Stimulated activated CD4-positive, alpha-beta T cell treated with anti-CD3 and anti-CD28 coated beads, Interleukin-1b, Interleukin-23, amount 100 ng/mL, for 1 hour (primary cell): Measurements from ENCODE around the gene SLC26A6.

Source experiments
- DNase-seq, 2 donors: peaks; one replicate each; pipeline ENCODE4 v3.0.0-alpha.2; 2020; ENCODE audit warnings: low read depth in 2 of 2

SLC26A6 gene

GRCh38 chr3:48661501-48662144 lies 26.4 kb upstream of the SLC26A6 start:
- DNase-seq = peak; percentile 36 to 62

- DNase-seq = no peak
Measured at GRCh38 chr3:48660800-48661400, 25.6 kb upstream of the SLC26A6 start.

GRCh38 chr3:48656841-48657281 lies 21.6 kb upstream of the SLC26A6 start:
- no peak for DNase-seq

- DNase-seq = peak; percentile 59 to 79
Measured at GRCh38 chr3:48656061-48656840, 21.0 kb upstream of the SLC26A6 start.

- no peak for DNase-seq
Measured at GRCh38 chr3:48655606-48656005, 20.3 kb upstream of the SLC26A6 start.

- DNase-seq = no peak
Measured at GRCh38 chr3:48655063-48655462, 19.8 kb upstream of the SLC26A6 start.

- DNase-seq = no peak
Measured at GRCh38 chr3:48652923-48653715, 17.9 kb upstream of the SLC26A6 start.

- DNase-seq = no peak
Measured at GRCh38 chr3:48651771-48652170, 16.5 kb upstream of the SLC26A6 start.

GRCh38 chr3:48650723-48651122 lies 15.5 kb upstream of the SLC26A6 start:
- no peak for DNase-seq

GRCh38 chr3:48648188-48648850 lies 13.1 kb upstream of the SLC26A6 start:
- no peak for DNase-seq

- DNase-seq = no peak
Measured at GRCh38 chr3:48647714-48648113, 12.5 kb upstream of the SLC26A6 start.

- DNase-seq = no peak
Measured at GRCh38 chr3:48644898-48645760, 9.9 kb upstream of the SLC26A6 start.

- DNase-seq = no peak
Measured at GRCh38 chr3:48642605-48643004, 7.3 kb upstream of the SLC26A6 start.

GRCh38 chr3:48641396-48641795 lies 6.1 kb upstream of the SLC26A6 start:
- no peak for DNase-seq

- no peak for DNase-seq
Measured at GRCh38 chr3:48639944-48640606, 4.8 kb upstream of the SLC26A6 start.

- no peak for DNase-seq
Measured at GRCh38 chr3:48637305-48637704, 2.0 kb upstream of the SLC26A6 start.

GRCh38 chr3:48636149-48636655 lies 941 bp upstream of the SLC26A6 start:
- no peak for DNase-seq

GRCh38 chr3:48634661-48635221 lies 520 bp downstream of the SLC26A6 start:
- DNase-seq = peak in 1 of 2 donors; percentile 30

GRCh38 chr3:48633743-48634142 lies 1.5 kb downstream of the SLC26A6 start:
- no peak for DNase-seq
